HG03196 (cell line): ENCODE measurements around the gene MAN1A1.

ENCODE experiments used
- ATAC-seq: cut with Tn5 transposase; IDR thresholded peaks from one replicate; pipeline ENCODE4 v1.9.1; 2021; ENCODE audit not compliant: unreplicated experiment

Gene MAN1A1

DNA sequence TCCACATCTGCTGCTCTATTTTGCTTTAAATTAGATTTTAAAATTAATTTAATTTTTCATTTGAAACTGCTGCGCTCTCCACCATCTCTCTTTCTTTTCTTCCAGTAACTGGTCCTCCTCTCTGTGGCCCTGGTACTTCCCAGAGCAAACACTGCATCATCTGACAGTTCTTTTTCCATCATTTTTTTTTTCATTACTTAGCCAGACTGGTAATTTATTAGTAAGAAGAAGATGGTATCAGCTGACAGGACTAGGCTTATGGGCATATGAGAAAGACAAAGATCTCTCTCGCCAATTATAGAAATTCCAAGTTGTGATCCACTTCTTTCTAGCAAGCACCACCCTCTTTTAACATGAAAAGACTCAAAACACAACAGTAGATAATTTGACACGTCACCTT is 197.4 kb downstream of the MAN1A1 start:
- no peak for ATAC-seq

DNA sequence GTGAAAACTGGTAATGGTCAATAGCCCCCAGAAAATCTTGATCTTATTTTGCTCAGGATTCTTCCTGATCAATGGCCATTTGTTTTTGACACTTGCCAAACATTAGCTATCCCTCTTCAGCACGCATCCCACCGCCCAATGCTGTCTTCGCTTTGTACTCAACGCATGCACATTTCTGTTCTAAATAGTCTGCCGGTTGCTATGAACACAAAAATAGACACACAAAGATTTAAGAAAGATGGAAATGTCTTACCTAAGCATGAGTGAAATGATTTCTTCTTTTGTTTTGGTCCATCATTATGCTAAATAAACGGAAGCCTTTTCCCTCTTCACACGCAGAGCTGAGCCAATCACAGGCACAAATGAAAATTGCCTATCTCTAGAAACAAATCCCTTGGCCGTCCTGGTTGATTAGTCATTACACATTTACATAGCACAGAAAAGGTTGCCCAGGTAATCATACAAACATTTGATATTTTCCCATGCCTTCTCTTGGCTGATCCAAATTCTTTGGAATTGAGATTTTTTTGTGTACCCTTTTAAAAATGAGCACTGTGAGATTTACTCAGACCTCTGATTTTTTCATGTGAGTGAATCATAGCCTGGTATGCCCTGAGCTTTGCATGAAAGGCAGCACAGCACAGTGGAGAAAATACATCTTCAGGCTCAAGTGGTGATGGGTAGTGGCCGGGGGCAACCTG is 200.6 kb downstream of the MAN1A1 start:
- ATAC-seq, result no peak

- no peak for ATAC-seq
These were observed 201.3 kb downstream of the MAN1A1 start for GRCh38 chr6:119148098-119148824.

- peak; percentile 99 for ATAC-seq
These were observed 202.2 kb downstream of the MAN1A1 start for GRCh38 chr6:119147101-119148053.

DNA sequence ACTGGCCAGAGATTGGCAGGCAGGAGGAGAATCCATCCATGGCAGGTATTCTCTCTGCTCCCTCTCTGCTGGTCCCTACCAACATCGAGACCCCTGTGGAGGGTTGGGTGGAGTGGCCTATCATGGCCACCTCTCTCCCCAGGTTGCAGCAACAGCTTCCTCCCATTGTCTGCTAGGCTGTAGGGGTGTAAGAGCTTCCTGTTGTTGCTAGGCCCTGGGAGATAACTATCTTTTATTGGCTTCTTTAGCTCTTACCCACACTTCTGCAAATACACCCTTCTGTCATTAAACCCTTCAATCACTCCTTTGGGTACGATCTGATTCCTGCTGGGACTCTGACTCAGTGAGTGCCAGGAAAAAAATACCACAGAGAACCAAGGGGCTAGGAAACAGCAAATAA is 204.4 kb downstream of the MAN1A1 start:
- ATAC-seq, result no peak

DNA sequence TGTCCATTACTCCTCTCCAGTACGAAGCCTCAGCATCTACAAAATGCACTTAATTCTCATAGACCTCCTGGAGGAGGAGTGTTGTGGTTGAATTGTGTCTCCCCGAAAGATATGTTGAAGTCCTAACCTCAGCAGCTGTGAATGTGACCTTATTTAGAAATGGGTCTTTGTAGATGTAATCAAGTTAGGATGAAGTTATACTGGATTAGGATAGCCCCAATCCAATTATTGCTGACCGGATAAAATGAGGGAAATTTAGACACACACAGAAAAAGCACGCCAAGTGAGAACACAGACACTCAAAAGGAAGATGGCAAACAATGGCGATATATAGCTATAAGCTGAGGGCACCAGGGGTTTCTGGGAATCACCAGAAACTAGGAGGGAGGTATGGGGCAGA is 206.9 kb downstream of the MAN1A1 start:
- no peak for ATAC-seq

GRCh38 chr6:119142041-119142440 is 207.5 kb downstream of the MAN1A1 start:
- ATAC-seq, result no peak

GRCh38 chr6:119140196-119141140 is 209.1 kb downstream of the MAN1A1 start:
- ATAC-seq, result no peak

DNA sequence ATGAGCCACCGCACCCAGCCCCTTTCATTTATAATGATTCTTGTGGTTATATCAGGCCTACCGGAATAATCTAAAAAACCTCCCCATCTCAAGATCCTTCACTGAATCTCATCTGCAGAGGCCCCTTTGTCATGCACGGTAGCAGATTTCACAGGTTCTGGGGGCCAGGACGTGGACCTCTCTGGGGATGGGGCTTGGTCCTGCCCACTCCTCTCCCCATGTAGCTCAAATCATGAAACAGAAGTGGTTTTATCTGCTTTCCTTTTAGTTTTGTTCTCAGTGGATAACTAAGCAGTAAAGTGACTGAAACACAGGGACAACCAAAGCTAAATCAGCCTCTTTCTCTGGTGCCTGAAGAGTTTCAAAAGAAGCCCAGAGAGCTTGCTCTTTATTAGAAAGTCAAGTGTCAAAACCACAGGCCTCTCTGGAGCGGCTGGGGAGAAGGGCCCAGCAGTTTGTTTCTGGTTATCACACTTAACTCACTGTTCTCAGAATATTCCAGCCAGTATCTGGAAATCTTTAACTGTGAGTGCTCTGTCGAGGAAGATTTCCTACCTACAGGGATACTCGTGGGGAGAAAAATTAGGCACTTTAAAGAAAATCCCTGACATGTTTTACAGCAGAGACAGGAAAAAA is 210.5 kb downstream of the MAN1A1 start:
- ATAC-seq, result no peak

DNA sequence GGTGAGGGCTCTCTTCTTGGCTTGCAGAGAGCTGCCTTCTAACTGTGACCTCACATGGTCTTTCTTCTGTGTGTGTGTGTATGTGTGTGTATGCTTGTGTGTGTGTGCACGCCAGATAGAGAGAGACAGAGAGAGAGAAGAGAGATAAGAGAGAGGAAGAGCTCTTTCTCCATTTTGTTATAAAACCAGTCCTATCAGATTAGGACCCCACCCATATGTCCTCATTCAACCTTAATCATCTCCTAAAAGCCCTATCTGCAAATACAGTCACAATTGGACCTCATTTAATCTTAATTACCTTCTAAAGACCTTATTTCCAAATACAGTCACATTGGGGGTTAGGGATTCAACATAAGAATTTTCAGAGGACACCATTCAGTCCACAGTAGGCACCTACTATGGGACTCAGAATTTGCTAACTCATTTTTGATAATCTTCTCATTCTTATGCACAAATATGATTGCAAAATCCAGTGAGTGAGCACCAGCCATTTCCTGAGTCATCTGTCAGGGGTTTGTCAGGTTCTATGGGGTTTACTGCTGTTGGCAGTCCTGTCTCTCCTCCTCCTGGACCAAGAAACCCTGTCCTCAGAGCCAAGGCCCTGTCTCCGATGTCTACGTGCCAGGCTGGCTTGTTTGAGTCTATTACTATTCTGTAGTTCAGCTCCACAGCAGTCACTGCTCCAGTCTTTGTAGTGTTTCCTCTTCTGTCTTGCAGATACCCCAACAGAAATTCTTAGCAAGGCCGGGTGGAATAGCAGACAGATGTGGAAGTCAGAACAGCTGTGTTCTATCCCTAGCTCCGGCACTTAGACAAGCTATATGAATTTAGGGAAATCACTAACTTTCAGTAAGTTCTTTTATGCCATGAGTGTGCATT is 212.1 kb downstream of the MAN1A1 start:
- no peak for ATAC-seq

DNA sequence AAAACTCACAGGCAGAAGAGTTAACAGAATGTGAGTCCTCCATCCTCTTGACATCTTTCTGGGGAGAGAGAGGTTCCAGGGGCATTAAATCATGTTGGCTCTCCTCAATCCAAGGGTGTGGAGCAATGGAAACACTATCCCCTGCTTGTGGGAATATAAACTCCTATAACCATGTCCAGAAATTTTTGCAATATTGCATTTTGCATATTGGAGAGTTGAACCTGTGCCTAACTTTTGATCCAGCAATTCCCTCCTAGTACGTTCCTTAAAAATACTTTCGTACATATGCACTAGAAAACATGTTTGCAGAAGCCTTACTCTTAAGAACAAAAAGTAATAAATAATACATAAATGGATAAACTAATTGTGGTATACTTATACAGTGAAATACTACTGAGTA is 214.8 kb downstream of the MAN1A1 start:
- ATAC-seq, result no peak

GRCh38 chr6:119133400-119133799 is 216.2 kb downstream of the MAN1A1 start:
- no peak for ATAC-seq

DNA sequence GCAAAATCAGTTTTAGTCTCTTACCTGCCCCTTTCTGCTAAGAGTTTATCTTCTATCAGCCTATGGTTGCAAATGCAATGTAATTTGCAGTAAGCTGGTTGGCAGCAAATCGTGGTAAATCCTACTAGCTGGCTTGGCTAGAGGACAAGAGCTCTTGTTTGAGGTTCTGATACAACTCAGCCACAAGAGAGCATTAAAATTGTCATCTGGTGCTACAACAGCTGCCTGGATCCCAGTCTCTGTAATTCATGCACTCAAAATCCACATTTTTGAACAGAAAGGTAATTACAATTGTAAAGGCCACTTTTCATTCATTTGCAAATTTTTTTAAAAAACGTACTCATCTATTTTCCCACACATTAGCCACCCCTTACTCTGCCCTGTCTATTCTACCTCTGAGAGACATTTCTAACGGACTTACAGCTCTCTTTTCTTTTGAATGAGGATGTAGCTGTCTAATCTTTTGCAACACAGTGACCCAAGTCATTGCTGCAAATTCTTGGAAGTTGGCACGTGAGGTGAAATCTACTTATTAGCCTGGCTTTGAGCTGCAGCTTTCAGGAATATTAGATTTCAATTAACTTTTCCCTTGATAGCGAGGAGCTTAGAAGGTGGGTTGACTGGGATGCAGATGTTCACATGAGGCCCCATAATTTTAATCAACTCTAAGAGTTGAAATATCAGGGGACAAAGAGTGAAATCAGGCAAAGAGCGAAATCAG is 217.1 kb downstream of the MAN1A1 start:
- ATAC-seq, result no peak

DNA sequence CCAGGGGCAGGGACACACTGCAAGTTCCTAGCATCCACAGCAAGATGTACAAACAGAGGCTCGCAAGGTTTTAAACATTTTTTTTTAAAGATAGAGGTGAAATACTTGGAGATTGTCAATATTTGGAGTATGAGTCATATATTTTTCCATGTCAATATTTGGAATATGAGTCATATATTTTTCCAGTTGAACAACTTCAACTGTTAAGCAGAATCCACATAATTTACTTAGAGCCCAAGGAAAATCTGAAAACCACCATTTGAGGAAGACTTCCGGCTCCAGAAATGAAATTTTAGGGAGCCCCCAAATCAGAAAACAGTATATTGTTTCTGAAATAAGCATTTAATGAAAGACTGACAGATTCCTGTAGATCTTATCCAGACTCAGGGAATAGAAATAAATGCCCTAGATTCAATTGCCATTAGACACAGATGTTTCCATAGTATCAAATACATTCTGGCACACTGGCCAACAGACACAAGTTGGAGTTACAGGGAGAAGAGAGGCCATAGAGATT is 219.5 kb downstream of the MAN1A1 start:
- no peak for ATAC-seq

- peak; percentile 84 for ATAC-seq
These were observed 220.2 kb downstream of the MAN1A1 start for GRCh38 chr6:119129148-119129967.

- ATAC-seq, result no peak
These were observed 221.2 kb downstream of the MAN1A1 start for GRCh38 chr6:119128252-119128912.

- ATAC-seq, result no peak
These were observed 221.9 kb downstream of the MAN1A1 start for GRCh38 chr6:119127627-119128026.
